Glutamatergic neuron (in vitro differentiated cells): ENCODE results near the gene HNRNPC. TPM values are rescaled to one million over a fixed set of nuclear protein-coding genes. Genes with fewer than 3 reads are reported as not detected.

Source experiments
- DNase-seq: peaks from one replicate; pipeline ENCODE4 v3.0.0; 2022
- H3K27ac Mint-ChIP-seq: one replicate; pipeline ENCODE4 v1.8.0; 2020; ENCODE audit warnings: mild to moderate bottlenecking, mixed read lengths, inconsistent platforms; ENCODE audit not compliant: unreplicated experiment
- H3K27me3 Mint-ChIP-seq: one replicate; pipeline ENCODE4 v1.8.0; 2020; ENCODE audit warnings: mild to moderate bottlenecking, moderate library complexity, mixed read lengths, inconsistent platforms; ENCODE audit not compliant: unreplicated experiment
- H3K36me3 Mint-ChIP-seq: one replicate; pipeline ENCODE4 v1.8.0; 2020; ENCODE audit warnings: mild to moderate bottlenecking, mixed read lengths, inconsistent platforms; ENCODE audit not compliant: unreplicated experiment
- H3K4me1 Mint-ChIP-seq: one replicate; pipeline ENCODE4 v1.8.0; 2020; ENCODE audit warnings: mild to moderate bottlenecking, low read depth, mixed read lengths, inconsistent platforms; ENCODE audit not compliant: unreplicated experiment
- H3K4me3 Mint-ChIP-seq: one replicate; pipeline ENCODE4 v1.8.0; 2020; ENCODE audit warnings: mild to moderate bottlenecking, mixed read lengths, inconsistent platforms; ENCODE audit not compliant: unreplicated experiment
- H3K9me3 Mint-ChIP-seq: one replicate; pipeline ENCODE4 v1.8.0; 2020; ENCODE audit warnings: mild to moderate bottlenecking, moderate library complexity, mixed read lengths, inconsistent platforms; ENCODE audit not compliant: unreplicated experiment
- total RNA-seq: library from RNA; stranded (reverse); fragmentation: NEBNext Ultra II Directional; extraction: Animal tissue kit (Norgen Biotek cat#: 25700); gene quantifications from one replicate; pipeline ENCODE4 v1.2.1, GENCODE V29; 2021; ENCODE audit not compliant: unreplicated experiment
- TF ChIP-seq, protein P1 (sequence below): fragments of 200-600 bp; sonication (generic); IDR thresholded peaks from one replicate; pipeline ENCODE4 v1.5.0; 2021; ENCODE audit not compliant: partially characterized antibody, unreplicated experiment

The HNRNPC gene
- total RNA-seq, 1 donor from 2014 or later, result 514 TPM

DNA sequence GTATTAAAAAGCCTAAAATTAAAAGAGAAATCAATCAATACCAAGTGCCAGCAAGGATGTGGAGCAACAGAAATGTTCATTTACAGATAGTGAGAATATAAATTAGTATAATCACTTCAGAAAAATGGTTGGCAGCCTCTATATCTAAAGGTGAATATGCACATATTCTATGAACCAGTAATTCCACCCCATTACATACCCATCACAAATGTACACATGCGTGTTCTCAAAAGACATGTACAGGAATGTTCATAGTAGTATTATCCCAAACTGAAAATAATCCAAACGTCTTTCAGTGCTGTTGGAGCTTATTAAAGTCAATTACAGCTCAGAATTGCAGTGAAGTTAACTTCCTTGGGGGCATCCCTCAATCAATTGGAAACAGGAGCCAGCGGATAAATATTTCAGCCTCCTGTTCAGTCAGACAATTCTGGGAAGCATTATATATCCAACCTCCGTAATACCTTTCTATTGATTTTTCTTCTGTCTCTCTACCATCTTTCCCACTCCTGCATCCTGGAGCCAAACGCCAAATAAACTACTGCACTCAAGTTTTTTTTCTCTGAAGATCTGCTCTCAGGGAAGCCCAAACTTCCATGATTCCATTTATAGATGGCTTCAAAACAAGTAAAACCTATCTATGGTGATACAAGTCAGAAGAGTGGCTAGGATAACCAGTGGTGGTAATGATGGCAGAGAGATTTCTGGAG, 68.3 kb downstream of the HNRNPC start:
- Mint-ChIP-seq H3K27ac (no peak overlapping the region), H3K4me1 (peaks cover 16% of the 10 kb centered on the region), H3K27me3 (peaks cover 16% of the 10 kb centered on the region), H3K36me3 (peaks cover 6% of the 10 kb centered on the region), H3K4me3 (no peak overlapping the region), H3K9me3 (peaks cover 20% of the 10 kb centered on the region)
- DNase-seq, result no peak
- TF ChIP-seq, protein P1, sequence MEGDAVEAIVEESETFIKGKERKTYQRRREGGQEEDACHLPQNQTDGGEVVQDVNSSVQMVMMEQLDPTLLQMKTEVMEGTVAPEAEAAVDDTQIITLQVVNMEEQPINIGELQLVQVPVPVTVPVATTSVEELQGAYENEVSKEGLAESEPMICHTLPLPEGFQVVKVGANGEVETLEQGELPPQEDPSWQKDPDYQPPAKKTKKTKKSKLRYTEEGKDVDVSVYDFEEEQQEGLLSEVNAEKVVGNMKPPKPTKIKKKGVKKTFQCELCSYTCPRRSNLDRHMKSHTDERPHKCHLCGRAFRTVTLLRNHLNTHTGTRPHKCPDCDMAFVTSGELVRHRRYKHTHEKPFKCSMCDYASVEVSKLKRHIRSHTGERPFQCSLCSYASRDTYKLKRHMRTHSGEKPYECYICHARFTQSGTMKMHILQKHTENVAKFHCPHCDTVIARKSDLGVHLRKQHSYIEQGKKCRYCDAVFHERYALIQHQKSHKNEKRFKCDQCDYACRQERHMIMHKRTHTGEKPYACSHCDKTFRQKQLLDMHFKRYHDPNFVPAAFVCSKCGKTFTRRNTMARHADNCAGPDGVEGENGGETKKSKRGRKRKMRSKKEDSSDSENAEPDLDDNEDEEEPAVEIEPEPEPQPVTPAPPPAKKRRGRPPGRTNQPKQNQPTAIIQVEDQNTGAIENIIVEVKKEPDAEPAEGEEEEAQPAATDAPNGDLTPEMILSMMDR, result no peak

DNA sequence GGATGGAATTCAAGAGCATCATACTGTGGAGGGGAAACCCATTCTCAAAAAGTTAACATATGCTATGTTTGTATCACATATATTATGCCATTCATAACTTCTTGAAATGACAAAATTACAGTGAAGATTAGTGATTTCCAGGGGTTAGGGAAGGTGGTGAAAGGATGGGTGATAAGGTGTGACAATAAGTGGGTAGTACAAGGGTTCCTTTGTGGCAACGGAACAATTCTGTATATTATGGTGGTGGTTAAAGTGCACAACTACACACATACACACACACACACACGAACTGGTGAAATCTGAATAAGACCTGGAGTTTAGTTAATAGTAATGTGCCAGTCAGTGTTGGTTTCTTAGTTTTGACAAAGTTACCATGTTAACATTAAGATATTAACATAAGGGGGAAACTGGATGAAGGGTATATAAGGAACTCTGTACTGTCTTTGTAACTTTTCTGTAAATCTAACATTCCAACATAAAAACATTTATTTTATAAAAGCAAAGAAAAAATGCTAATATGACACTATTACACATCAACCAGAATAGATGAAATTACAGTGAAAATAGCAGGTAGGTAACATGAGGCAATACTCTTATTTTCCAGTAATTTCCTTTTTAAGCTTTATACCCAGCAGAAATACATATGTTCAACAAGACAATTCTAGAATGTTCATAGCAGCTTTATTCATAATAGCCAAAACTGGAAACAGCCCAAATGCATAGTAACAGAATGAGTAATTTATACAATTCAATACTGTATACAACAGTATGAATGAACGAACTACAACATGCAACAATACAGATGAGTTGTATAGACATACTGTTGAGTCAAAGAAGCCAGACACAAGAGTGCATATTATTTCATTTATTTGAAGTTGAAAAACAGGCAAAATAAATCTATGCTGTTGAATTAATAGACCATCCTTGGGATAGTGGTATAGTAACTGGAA, 69.4 kb downstream of the HNRNPC start:
- no peak overlapping the region for H3K27ac Mint-ChIP-seq
- H3K4me3 Mint-ChIP-seq, result no peak overlapping the region
- no peak for DNase-seq
- TF ChIP-seq, protein P1, result no peak
- H3K27me3 Mint-ChIP-seq, result peaks cover 16% of the 10 kb centered on the region
- H3K4me1 Mint-ChIP-seq, result peaks cover 16% of the 10 kb centered on the region
- peaks cover 6% of the 10 kb centered on the region for H3K36me3 Mint-ChIP-seq
- H3K9me3 Mint-ChIP-seq, result peaks cover 20% of the 10 kb centered on the region

DNA sequence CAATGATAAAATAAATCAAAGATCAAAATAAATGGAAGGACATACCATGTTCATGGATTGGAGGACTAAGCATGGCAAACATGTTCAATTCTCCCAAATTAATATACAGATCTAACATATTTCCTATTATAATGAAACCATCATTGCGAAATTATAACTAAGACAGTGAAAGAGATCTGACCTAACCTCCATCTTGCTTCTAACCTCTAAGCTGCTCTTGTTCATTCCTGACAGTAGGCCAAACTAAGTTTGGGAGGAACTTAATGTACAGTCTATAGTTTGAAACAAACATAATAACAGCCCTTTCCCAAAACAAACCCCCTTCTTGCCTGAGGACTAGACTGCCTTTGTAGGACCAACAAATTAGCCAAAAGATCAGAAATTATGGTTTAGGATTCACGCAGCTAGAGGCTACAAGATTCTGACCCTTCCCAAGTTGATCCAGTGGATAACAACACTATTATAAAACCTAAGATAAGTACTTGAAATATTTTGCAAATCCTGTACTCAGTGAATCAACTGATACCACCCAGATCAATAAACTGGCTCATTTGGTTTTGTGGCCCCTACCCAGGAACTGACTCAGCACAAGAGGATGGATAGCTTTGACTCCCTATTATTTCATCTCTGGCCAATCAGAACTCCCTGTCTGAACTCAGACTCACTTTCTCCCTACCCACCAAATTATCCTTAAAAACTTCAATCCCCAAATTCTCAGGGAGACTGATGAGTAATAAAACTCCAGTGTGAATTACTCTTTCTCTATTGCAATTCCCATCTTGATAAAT, 71.6 kb downstream of the HNRNPC start:
- TF ChIP-seq, protein P1, result no peak

DNA sequence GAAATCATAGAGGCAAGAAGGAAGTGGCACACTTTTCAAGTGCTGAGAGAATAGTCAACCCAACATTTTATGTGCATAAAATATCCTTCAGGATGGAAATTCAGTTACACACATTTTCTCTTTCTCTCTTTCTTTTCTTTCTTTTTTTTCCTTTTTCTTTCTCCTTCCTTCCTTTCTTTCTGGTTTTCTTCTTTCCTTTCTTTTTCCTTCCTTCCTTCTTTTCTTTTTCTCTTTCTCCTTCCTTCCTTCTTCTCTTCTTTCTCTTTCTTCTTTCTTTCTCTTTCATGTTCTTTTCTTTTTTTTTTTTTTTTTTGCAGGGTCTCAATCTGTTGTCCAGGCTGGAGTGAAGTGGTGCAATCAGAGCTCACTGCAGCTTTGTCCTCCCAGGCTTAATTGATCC, 74.6 kb downstream of the HNRNPC start:
- peaks cover 6% of the 10 kb centered on the region for H3K4me1 Mint-ChIP-seq
- peaks cover 8% of the 10 kb centered on the region for H3K27me3 Mint-ChIP-seq
- peaks cover 11% of the 10 kb centered on the region for H3K9me3 Mint-ChIP-seq
- no peak overlapping the region for H3K4me3 Mint-ChIP-seq
- TF ChIP-seq, protein P1, result no peak
- no peaks in the 10 kb centered on the region for H3K36me3 Mint-ChIP-seq
- DNase-seq, result no peak
- H3K27ac Mint-ChIP-seq, result no peak overlapping the region

More for the DNA sequence above, 71.6 kb downstream of the HNRNPC start:
- no peak for DNase-seq
- peaks cover 10% of the 10 kb centered on the region for H3K27me3 Mint-ChIP-seq
- H3K27ac Mint-ChIP-seq, result no peak overlapping the region
- H3K9me3 Mint-ChIP-seq, result peaks cover 14% of the 10 kb centered on the region
- no peak overlapping the region for H3K4me3 Mint-ChIP-seq
- H3K4me1 Mint-ChIP-seq, result no peaks in the 10 kb centered on the region
- H3K36me3 Mint-ChIP-seq, result no peaks in the 10 kb centered on the region
